ENCODE results near the gene ZW10.

DNA sequence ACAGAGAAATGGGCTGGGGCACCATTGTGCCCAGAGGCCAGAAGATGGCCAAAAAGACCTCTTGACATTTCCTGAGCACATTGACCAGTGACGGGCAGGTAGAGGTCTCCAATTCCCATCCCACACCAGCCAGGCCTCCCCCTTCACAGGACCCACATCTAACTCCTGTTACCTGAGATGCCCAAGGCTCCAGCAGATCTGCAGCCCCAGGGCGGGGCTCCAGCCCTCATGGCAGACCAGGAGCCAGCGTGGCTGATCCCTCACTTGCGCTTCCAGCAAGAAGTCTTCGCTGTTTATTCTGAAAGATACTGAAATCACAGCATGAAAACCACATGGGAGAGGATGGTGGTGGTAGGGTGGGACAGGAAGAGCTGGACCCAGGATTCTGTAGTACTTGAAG lies 76.4 kb downstream of the ZW10 start:
- TF ChIP-seq, protein P1, sequence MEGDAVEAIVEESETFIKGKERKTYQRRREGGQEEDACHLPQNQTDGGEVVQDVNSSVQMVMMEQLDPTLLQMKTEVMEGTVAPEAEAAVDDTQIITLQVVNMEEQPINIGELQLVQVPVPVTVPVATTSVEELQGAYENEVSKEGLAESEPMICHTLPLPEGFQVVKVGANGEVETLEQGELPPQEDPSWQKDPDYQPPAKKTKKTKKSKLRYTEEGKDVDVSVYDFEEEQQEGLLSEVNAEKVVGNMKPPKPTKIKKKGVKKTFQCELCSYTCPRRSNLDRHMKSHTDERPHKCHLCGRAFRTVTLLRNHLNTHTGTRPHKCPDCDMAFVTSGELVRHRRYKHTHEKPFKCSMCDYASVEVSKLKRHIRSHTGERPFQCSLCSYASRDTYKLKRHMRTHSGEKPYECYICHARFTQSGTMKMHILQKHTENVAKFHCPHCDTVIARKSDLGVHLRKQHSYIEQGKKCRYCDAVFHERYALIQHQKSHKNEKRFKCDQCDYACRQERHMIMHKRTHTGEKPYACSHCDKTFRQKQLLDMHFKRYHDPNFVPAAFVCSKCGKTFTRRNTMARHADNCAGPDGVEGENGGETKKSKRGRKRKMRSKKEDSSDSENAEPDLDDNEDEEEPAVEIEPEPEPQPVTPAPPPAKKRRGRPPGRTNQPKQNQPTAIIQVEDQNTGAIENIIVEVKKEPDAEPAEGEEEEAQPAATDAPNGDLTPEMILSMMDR (IDR thresholded peaks at IDR 0.05; ENCODE audit: insufficient read depth, low read length): no peak
- TF ChIP-seq, protein P2, sequence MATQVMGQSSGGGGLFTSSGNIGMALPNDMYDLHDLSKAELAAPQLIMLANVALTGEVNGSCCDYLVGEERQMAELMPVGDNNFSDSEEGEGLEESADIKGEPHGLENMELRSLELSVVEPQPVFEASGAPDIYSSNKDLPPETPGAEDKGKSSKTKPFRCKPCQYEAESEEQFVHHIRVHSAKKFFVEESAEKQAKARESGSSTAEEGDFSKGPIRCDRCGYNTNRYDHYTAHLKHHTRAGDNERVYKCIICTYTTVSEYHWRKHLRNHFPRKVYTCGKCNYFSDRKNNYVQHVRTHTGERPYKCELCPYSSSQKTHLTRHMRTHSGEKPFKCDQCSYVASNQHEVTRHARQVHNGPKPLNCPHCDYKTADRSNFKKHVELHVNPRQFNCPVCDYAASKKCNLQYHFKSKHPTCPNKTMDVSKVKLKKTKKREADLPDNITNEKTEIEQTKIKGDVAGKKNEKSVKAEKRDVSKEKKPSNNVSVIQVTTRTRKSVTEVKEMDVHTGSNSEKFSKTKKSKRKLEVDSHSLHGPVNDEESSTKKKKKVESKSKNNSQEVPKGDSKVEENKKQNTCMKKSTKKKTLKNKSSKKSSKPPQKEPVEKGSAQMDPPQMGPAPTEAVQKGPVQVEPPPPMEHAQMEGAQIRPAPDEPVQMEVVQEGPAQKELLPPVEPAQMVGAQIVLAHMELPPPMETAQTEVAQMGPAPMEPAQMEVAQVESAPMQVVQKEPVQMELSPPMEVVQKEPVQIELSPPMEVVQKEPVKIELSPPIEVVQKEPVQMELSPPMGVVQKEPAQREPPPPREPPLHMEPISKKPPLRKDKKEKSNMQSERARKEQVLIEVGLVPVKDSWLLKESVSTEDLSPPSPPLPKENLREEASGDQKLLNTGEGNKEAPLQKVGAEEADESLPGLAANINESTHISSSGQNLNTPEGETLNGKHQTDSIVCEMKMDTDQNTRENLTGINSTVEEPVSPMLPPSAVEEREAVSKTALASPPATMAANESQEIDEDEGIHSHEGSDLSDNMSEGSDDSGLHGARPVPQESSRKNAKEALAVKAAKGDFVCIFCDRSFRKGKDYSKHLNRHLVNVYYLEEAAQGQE (IDR thresholded peaks at IDR 0.05; ENCODE audit: insufficient replicate concordance, low read depth): no peak
- TF ChIP-seq GABPA (IDR thresholded peaks at IDR 0.05; ENCODE audit: low read depth): no peak
